IPS DF 6.9 (cell line): ENCODE results near the gene DLK2.
"Not testable (repeated sequence)": the region's sequence is repeated elsewhere in the genome, so short reads cannot be mapped to it uniquely, and the experiment has no call there.

Experiments
- DNase-seq: peaks from one replicate; pipeline ENCODE4 v3.0.0-alpha.2; 2013; ENCODE audit warnings: low read depth, low spot score
- H3K27ac ChIP-seq: one replicate; pipeline ENCODE4 v1.5.1; 2013; ENCODE audit warnings: low read length, control low read depth
- H3K27me3 ChIP-seq: 2 replicates; pipeline ENCODE4 v1.6.1; 2013; ENCODE audit warnings: mild to moderate bottlenecking, low read length; ENCODE audit not compliant: control insufficient read depth, insufficient read depth
- H3K36me3 ChIP-seq: 2 replicates; pipeline ENCODE4 v1.6.1; 2013; ENCODE audit warnings: low read length; ENCODE audit not compliant: control insufficient read depth, insufficient read depth
- H3K4me1 ChIP-seq: 2 replicates; pipeline ENCODE4 v1.6.1; 2013; ENCODE audit warnings: low read length; ENCODE audit not compliant: control insufficient read depth, insufficient read depth
- H3K4me3 ChIP-seq: 2 replicates; pipeline ENCODE4 v1.5.1; 2013; ENCODE audit warnings: mild to moderate bottlenecking, low read length
- H3K9me3 ChIP-seq: 2 replicates; pipeline ENCODE4 v1.6.1; 2013; ENCODE audit warnings: low read length, inconsistent platforms; ENCODE audit not compliant: control insufficient read depth, insufficient read depth
- WGBS: extraction: QIAGEN DNeasy Blood & Tissue Kit; methylation state at CpG from one replicate; pipeline ENCODE4 v1.1.7; 2013; ENCODE audit warnings: mixed read lengths, missing lambda C conversion rate; ENCODE audit not compliant: insufficient read length, insufficient coverage; 5-methylcytosine and 5-hydroxymethylcytosine counted together

Gene DLK2

GRCh38 chr6:43468748-43469681 is 13.7 kb upstream of the DLK2 start:
- H3K27ac ChIP-seq: no peak overlapping the region
- no peak overlapping the region for H3K4me3 ChIP-seq
- H3K9me3 ChIP-seq: no peaks in the 10 kb centered on the region
- WGBS: no CpG with 5 or more reads among the region's 13 CpGs
- H3K4me1 ChIP-seq: peaks cover 2% of the 10 kb centered on the region; the same call in 1 of the 2 replicates
- no peaks in the 10 kb centered on the region for H3K36me3 ChIP-seq
- DNase-seq: no peak
- H3K27me3 ChIP-seq: no peaks in the 10 kb centered on the region; the same call in 1 of the 2 replicates

DNA sequence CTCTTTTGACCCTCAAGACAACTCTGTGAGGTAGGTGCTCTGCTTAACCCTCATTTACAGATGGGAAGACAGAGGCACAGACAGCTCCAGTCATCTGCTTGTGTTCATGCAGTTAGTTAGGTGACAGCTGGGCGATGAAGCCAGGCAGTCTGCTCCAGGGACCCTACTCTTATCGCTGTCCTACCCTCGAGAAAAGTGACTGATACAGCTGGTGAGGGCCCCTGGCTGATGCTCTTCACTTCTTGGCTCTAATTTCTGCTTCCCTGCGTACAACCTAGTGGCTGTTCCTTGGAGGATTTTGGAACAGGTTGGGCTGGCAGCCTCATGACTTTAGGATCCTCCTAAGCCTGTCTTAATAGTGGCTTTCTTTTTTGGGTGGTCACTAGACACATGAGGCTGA is 12.9 kb upstream of the DLK2 start:
- no CpG with 5 or more reads among the region's 4 CpGs for WGBS
- peaks cover 2% of the 10 kb centered on the region; the same call in 1 of the 2 replicates for H3K4me1 ChIP-seq
- no peak overlapping the region for H3K27ac ChIP-seq
- no peaks in the 10 kb centered on the region for H3K9me3 ChIP-seq
- no peak for DNase-seq
- H3K4me3 ChIP-seq: no peak overlapping the region
- H3K27me3 ChIP-seq: no peaks in the 10 kb centered on the region
- H3K36me3 ChIP-seq: no peaks in the 10 kb centered on the region

GRCh38 chr6:43467752-43468151 is 12.4 kb upstream of the DLK2 start:
- no peaks in the 10 kb centered on the region for H3K9me3 ChIP-seq
- DNase-seq: no peak
- H3K27ac ChIP-seq: no peak overlapping the region
- no peaks in the 10 kb centered on the region for H3K27me3 ChIP-seq
- H3K4me1 ChIP-seq: peaks cover 2% of the 10 kb centered on the region; the same call in 1 of the 2 replicates
- no peaks in the 10 kb centered on the region for H3K36me3 ChIP-seq
- H3K4me3 ChIP-seq: no peak overlapping the region
- no CpG with 5 or more reads among the region's 4 CpGs for WGBS

DNA sequence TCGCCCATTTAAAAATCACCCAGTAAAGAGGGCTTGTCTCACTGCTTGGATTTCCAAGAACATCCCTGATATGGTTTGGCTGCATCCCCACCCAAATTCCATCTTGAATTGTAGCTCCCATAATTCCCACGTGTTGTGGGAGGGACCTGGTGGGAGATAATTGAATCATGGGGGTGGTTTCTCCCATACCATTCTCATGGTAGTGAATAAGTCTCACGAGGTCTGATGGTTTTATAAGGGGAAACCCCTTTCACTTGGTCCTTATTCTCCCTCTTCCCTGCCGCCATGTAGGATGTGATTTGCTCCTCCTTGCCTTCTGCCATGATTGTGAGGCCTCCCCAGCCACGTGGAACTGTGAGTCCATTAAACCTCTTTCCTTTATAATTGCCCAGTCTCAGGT is 11.9 kb upstream of the DLK2 start:
- not testable (repeated sequence) for H3K27me3 ChIP-seq, H3K4me1 ChIP-seq, H3K36me3 ChIP-seq, H3K27ac ChIP-seq, H3K9me3 ChIP-seq, H3K4me3 ChIP-seq, DNase-seq
- WGBS: no CpG with 5 or more reads among the region's 5 CpGs

DNA sequence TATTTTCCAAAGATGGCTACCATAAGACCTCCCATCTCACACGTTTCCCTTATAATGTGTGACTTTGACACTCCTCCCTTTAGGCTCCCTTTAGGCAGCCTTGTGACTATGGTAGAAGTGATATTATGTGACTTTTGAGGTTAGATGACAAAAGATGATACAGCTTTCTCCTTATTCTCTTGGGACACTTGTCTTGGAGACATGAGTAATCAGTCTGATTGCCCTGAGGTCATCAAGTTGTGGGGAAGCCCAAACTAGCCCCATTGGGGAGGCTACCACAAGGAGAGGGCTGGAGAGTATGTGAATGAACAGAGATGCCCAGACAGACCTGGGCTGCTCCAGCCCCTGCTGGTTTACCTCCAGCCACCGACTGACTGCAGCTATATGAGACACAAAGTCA is 10.6 kb upstream of the DLK2 start:
- Histone ChIP-seq H3K4me1 (peaks cover 2% of the 10 kb centered on the region; the same call in 1 of the 2 replicates), H3K27ac (no peak overlapping the region), H3K9me3 (no peaks in the 10 kb centered on the region), H3K36me3 (no peaks in the 10 kb centered on the region), H3K4me3 (no peak overlapping the region), H3K27me3 (no peaks in the 10 kb centered on the region)
- WGBS: no CpG with 5 or more reads among the region's 2 CpGs
- DNase-seq: no peak

GRCh38 chr6:43464337-43464736 is 9.0 kb upstream of the DLK2 start:
- H3K27ac ChIP-seq: no peak overlapping the region
- no peaks in the 10 kb centered on the region for H3K27me3 ChIP-seq
- WGBS: no CpG with 5 or more reads among the region's 8 CpGs
- H3K36me3 ChIP-seq: no peaks in the 10 kb centered on the region
- no peak overlapping the region for H3K4me3 ChIP-seq
- H3K4me1 ChIP-seq: peaks cover under 1% of the 10 kb centered on the region; the same call in 1 of the 2 replicates
- no peak for DNase-seq
- no peaks in the 10 kb centered on the region for H3K9me3 ChIP-seq

GRCh38 chr6:43461936-43462335 is 6.6 kb upstream of the DLK2 start:
- Histone ChIP-seq H3K4me1 (no peaks in the 10 kb centered on the region), H3K4me3 (no peak overlapping the region), H3K9me3 (no peaks in the 10 kb centered on the region), H3K27ac (no peak overlapping the region), H3K27me3 (no peaks in the 10 kb centered on the region; the same call in 1 of the 2 replicates), H3K36me3 (no peaks in the 10 kb centered on the region)
- no peak for DNase-seq
- WGBS: 100% methylated on average over 1 of the region's 5 CpGs

DNA sequence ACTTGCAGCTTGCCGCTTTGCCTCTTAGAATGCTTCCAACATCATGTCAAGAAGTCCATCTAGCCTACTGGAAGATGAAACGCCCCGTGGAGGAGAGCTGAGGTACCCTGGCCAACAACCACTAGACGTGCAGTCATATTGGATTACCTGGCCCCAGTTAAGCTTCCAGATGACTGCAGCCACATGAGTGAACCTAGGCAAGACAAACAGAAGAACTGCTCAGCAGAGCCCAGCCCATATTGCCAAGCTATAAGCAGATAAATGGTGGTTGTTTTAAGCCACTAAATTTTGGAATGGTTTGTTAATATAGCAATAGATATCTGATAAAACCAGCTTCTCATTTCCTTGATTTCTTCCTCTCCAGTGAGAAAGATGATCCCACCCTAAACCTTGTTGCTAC is 4.7 kb upstream of the DLK2 start:
- Histone ChIP-seq H3K4me3 (no peak overlapping the region), H3K27ac (no peak overlapping the region), H3K9me3 (no peaks in the 10 kb centered on the region), H3K36me3 (no peaks in the 10 kb centered on the region), H3K4me1 (no peaks in the 10 kb centered on the region), H3K27me3 (peaks cover 7% of the 10 kb centered on the region)
- no peak for DNase-seq
- no CpG with 5 or more reads among the region's 4 CpGs for WGBS

DNA sequence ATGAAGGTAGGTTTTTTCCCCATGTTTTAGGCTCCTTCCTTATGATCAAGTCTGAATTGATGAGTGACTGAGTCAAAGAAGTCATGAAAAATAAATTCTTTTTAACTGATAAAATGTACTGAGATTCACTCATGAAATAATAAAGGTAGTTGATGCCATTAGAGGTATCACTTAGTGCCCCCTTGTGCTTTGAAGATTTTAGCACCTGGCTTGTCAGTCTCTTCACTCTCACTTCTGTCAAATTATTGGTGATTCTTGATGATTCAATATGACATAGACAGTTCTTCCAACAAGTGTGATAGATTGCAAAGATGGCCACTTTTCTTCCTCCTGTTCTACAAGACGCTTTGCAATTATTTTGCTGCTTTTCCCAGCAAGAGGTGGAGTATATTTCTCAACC is 4.2 kb upstream of the DLK2 start:
- Histone ChIP-seq H3K9me3 (no peaks in the 10 kb centered on the region), H3K4me3 (no peak overlapping the region), H3K36me3 (no peaks in the 10 kb centered on the region), H3K27ac (no peak overlapping the region), H3K4me1 (no peaks in the 10 kb centered on the region), H3K27me3 (peaks cover 7% of the 10 kb centered on the region)
- no CpG with 5 or more reads among the region's 1 CpG for WGBS
- no peak for DNase-seq

- H3K4me1 ChIP-seq, H3K27me3 ChIP-seq, H3K4me3 ChIP-seq, H3K36me3 ChIP-seq, DNase-seq, H3K9me3 ChIP-seq, H3K27ac ChIP-seq: not testable (repeated sequence)
- WGBS: no CpG with 5 or more reads among the region's 15 CpGs
Measured at GRCh38 chr6:43458154-43458553, 2.8 kb upstream of the DLK2 start.

GRCh38 chr6:43457643-43458042 is 2.3 kb upstream of the DLK2 start:
- WGBS: no CpG with 5 or more reads among the region's 9 CpGs
- Histone ChIP-seq H3K27ac (no peak overlapping the region), H3K27me3 (peaks cover 7% of the 10 kb centered on the region), H3K4me1 (no peaks in the 10 kb centered on the region; the same call in 1 of the 2 replicates), H3K9me3 (no peaks in the 10 kb centered on the region), H3K36me3 (no peaks in the 10 kb centered on the region), H3K4me3 (no peak overlapping the region)
- no peak for DNase-seq
